OCI-M2 (cell line): ENCODE data around the gene GNAT3.

Source experiments
- DNase-seq: peaks from one replicate; lab custom pipeline; 2025; ENCODE audit not compliant: unreplicated experiment; lab: John Stamatoyannopoulos, UW

GNAT3 gene

GRCh38 chr7:80466636-80467035 is 45.2 kb downstream of the GNAT3 start:
- no peak for DNase-seq

- no peak for DNase-seq
These were observed 47.7 kb downstream of the GNAT3 start for GRCh38 chr7:80464211-80464610.

- no peak for DNase-seq
These were observed 48.5 kb downstream of the GNAT3 start for GRCh38 chr7:80463272-80463920.

GRCh38 chr7:80460857-80461256 is 51.0 kb downstream of the GNAT3 start:
- no peak for DNase-seq

- no peak for DNase-seq
These were observed 51.9 kb downstream of the GNAT3 start for GRCh38 chr7:80459776-80460510.

- DNase-seq = no peak
These were observed 52.8 kb downstream of the GNAT3 start for GRCh38 chr7:80458822-80459725.

GRCh38 chr7:80453699-80454340 is 58.0 kb downstream of the GNAT3 start:
- no peak for DNase-seq

- DNase-seq = no peak
These were observed 61.1 kb downstream of the GNAT3 start for GRCh38 chr7:80450621-80451308.

GRCh38 chr7:80449836-80450235 is 62.0 kb downstream of the GNAT3 start:
- DNase-seq = no peak

GRCh38 chr7:80445351-80445750 is 66.5 kb downstream of the GNAT3 start:
- DNase-seq = no peak

- no peak for DNase-seq
These were observed 67.1 kb downstream of the GNAT3 start for GRCh38 chr7:80444811-80445210.

- DNase-seq = no peak
These were observed 68.5 kb downstream of the GNAT3 start for GRCh38 chr7:80443325-80443724.

GRCh38 chr7:80440883-80441282 is 71.0 kb downstream of the GNAT3 start:
- no peak for DNase-seq

GRCh38 chr7:80439894-80440821 is 71.7 kb downstream of the GNAT3 start:
- no peak for DNase-seq

GRCh38 chr7:80435521-80435920 is 76.3 kb downstream of the GNAT3 start:
- DNase-seq = no peak

- no peak for DNase-seq
These were observed 77.8 kb downstream of the GNAT3 start for GRCh38 chr7:80434047-80434446.

- no peak for DNase-seq
These were observed 79.7 kb downstream of the GNAT3 start for GRCh38 chr7:80432166-80432565.

GRCh38 chr7:80429181-80429580 is 82.7 kb downstream of the GNAT3 start:
- DNase-seq = no peak
